Glutamatergic neuron (in vitro differentiated cells): ENCODE results near the gene BRINP3. TPM values are rescaled to one million over a fixed set of nuclear protein-coding genes. Genes with fewer than 3 reads are reported as not detected.

Experiments used
- DNase-seq: peaks from one replicate; pipeline ENCODE4 v3.0.0; 2022
- H3K27ac Mint-ChIP-seq: one replicate; pipeline ENCODE4 v1.8.0; 2020; ENCODE audit warnings: mild to moderate bottlenecking, mixed read lengths, inconsistent platforms; ENCODE audit not compliant: unreplicated experiment
- H3K27me3 Mint-ChIP-seq: one replicate; pipeline ENCODE4 v1.8.0; 2020; ENCODE audit warnings: mild to moderate bottlenecking, moderate library complexity, mixed read lengths, inconsistent platforms; ENCODE audit not compliant: unreplicated experiment
- H3K36me3 Mint-ChIP-seq: one replicate; pipeline ENCODE4 v1.8.0; 2020; ENCODE audit warnings: mild to moderate bottlenecking, mixed read lengths, inconsistent platforms; ENCODE audit not compliant: unreplicated experiment
- H3K4me1 Mint-ChIP-seq: one replicate; pipeline ENCODE4 v1.8.0; 2020; ENCODE audit warnings: mild to moderate bottlenecking, low read depth, mixed read lengths, inconsistent platforms; ENCODE audit not compliant: unreplicated experiment
- H3K4me3 Mint-ChIP-seq: one replicate; pipeline ENCODE4 v1.8.0; 2020; ENCODE audit warnings: mild to moderate bottlenecking, mixed read lengths, inconsistent platforms; ENCODE audit not compliant: unreplicated experiment
- H3K9me3 Mint-ChIP-seq: one replicate; pipeline ENCODE4 v1.8.0; 2020; ENCODE audit warnings: mild to moderate bottlenecking, moderate library complexity, mixed read lengths, inconsistent platforms; ENCODE audit not compliant: unreplicated experiment
- CTCF ChIP-seq: fragments of 200-600 bp; sonication (generic); IDR thresholded peaks from one replicate; pipeline ENCODE4 v1.5.0; 2021; ENCODE audit not compliant: partially characterized antibody, unreplicated experiment
- total RNA-seq: library from RNA; stranded (reverse); fragmentation: NEBNext Ultra II Directional; extraction: Animal tissue kit (Norgen Biotek cat#: 25700); gene quantifications from one replicate; pipeline ENCODE4 v1.2.1, GENCODE V29; 2021; ENCODE audit not compliant: unreplicated experiment

The BRINP3 gene
- total RNA-seq, 1 donor from 2014 or later: not detected

- H3K36me3 Mint-ChIP-seq: peaks cover 9% of the 10 kb centered on the region
- peaks cover 5% of the 10 kb centered on the region for H3K9me3 Mint-ChIP-seq
- no peak overlapping the region for H3K4me3 Mint-ChIP-seq
- no peak for TF ChIP-seq CTCF
- peaks cover under 1% of the 10 kb centered on the region for H3K27me3 Mint-ChIP-seq
- no peak for DNase-seq
- H3K4me1 Mint-ChIP-seq: peaks cover 20% of the 10 kb centered on the region
- H3K27ac Mint-ChIP-seq: no peak overlapping the region
Observed at GRCh38 chr1:190193508-190194115, 284.1 kb downstream of the BRINP3 start.

GRCh38 chr1:190192627-190193026 is 285.0 kb downstream of the BRINP3 start:
- TF ChIP-seq CTCF: no peak
- DNase-seq: no peak
- Mint-ChIP-seq H3K4me3 (no peak overlapping the region), H3K4me1 (peaks cover 20% of the 10 kb centered on the region), H3K36me3 (peaks cover 5% of the 10 kb centered on the region), H3K27me3 (no peaks in the 10 kb centered on the region), H3K27ac (no peak overlapping the region), H3K9me3 (peaks cover 5% of the 10 kb centered on the region)

GRCh38 chr1:190183588-190183987 is 294.1 kb downstream of the BRINP3 start:
- no peaks in the 10 kb centered on the region for H3K36me3 Mint-ChIP-seq
- no peak overlapping the region for H3K27ac Mint-ChIP-seq
- H3K4me1 Mint-ChIP-seq: peaks cover 2% of the 10 kb centered on the region
- H3K27me3 Mint-ChIP-seq: no peaks in the 10 kb centered on the region
- no peak for TF ChIP-seq CTCF
- no peak for DNase-seq
- H3K4me3 Mint-ChIP-seq: no peak overlapping the region
- H3K9me3 Mint-ChIP-seq: no peaks in the 10 kb centered on the region

- Mint-ChIP-seq H3K27ac (no peak overlapping the region), H3K36me3 (no peaks in the 10 kb centered on the region), H3K9me3 (no peaks in the 10 kb centered on the region), H3K4me3 (no peak overlapping the region), H3K27me3 (no peaks in the 10 kb centered on the region), H3K4me1 (peaks cover 2% of the 10 kb centered on the region)
- TF ChIP-seq CTCF: no peak
- DNase-seq: no peak
Observed at GRCh38 chr1:190179817-190180216, 297.8 kb downstream of the BRINP3 start.

GRCh38 chr1:190178827-190179226 is 298.8 kb downstream of the BRINP3 start:
- Mint-ChIP-seq H3K9me3 (no peaks in the 10 kb centered on the region), H3K4me3 (no peak overlapping the region), H3K36me3 (no peaks in the 10 kb centered on the region), H3K27ac (no peak overlapping the region), H3K4me1 (peaks cover 2% of the 10 kb centered on the region), H3K27me3 (no peaks in the 10 kb centered on the region)
- no peak for TF ChIP-seq CTCF
- no peak for DNase-seq
